IMR-90 (cell line): ENCODE results near the gene SYNE2. TPM values are rescaled to one million over a fixed set of nuclear protein-coding genes. Genes with fewer than 3 reads are reported as not detected.

Experiments used
- ATAC-seq: fragments of 200-7000 bp; cut with Tn5 transposase; 2 replicates; pipeline ENCODE4 v1.9.1; 2020; ENCODE audit warnings: low read depth, mild to moderate bottlenecking, moderate library complexity
- BruUV-seq: library from RNA; stranded (reverse); fragments of 400-500 nt; replicated peaks from 2 replicates; lab custom pipeline; 2021; lab: Mats Ljungman, UMichigan
- CTCF ChIA-PET: fragments of 300-600 bp; formaldehyde crosslinking; extraction: SDS; loops from one replicate; lab custom pipeline; 2021; ENCODE audit warnings: antibody characterized with exemption; lab: Yijun Ruan, JAX
- POLR2A ChIA-PET: fragments of 300-600 bp; sonication (Branson Sonifier 250); formaldehyde crosslinking; loops from one replicate; lab custom pipeline; 2022; ENCODE audit warnings: antibody characterized with exemption; ENCODE audit not compliant: unreplicated experiment; lab: Charles Lee
- DNase-seq: peaks from one replicate; pipeline ENCODE4 v3.0.0; 2013
- H2AFZ ChIP-seq: replicated peaks from 2 replicates; pipeline ENCODE3; 2013; ENCODE audit warnings: low read length, mild to moderate bottlenecking; ENCODE audit not compliant: poor library complexity
- H2AK5ac ChIP-seq: 2 replicates; pipeline ENCODE4 v1.6.1; 2013; ENCODE audit warnings: low read depth, low read length, inconsistent platforms
- H2AK9ac ChIP-seq: replicated peaks from 2 replicates; pipeline ENCODE3; 2013; ENCODE audit warnings: mild to moderate bottlenecking, low read depth, low read length, moderate library complexity; ENCODE audit not compliant: poor library complexity
- H2BK120ac ChIP-seq: 2 replicates; pipeline ENCODE4 v1.6.1; 2013; ENCODE audit warnings: low read depth, low read length, inconsistent platforms
- H2BK15ac ChIP-seq: 3 replicates; pipeline ENCODE4 v1.6.1; 2013; ENCODE audit warnings: low read depth, low read length, inconsistent platforms
- H2BK20ac ChIP-seq: 2 replicates; pipeline ENCODE4 v1.6.1; 2013; ENCODE audit warnings: low read depth, mild to moderate bottlenecking, inconsistent platforms, low read length, moderate library complexity
- H2BK5ac ChIP-seq: 2 replicates; pipeline ENCODE4 v1.6.1; 2013; ENCODE audit warnings: mild to moderate bottlenecking, low read depth, low read length, inconsistent platforms; ENCODE audit not compliant: poor library complexity, severe bottlenecking
- H3K14ac ChIP-seq: replicated peaks from 2 replicates; pipeline ENCODE4 v1.6.1; 2013; ENCODE audit warnings: low read depth, low read length, inconsistent platforms
- H3K18ac ChIP-seq: 2 replicates; pipeline ENCODE4 v1.6.1; 2013; ENCODE audit warnings: low read depth, low read length, control low read depth
- H3K23ac ChIP-seq: 2 replicates; pipeline ENCODE4 v1.6.1; 2013; ENCODE audit warnings: low read depth, low read length, inconsistent platforms
- H3K27ac ChIP-seq: 2 replicates; pipeline ENCODE4 v1.5.1; 2013; ENCODE audit warnings: mild to moderate bottlenecking, control low read depth, low read length; ENCODE audit not compliant: insufficient read depth
- H3K27me3 ChIP-seq: 2 replicates; pipeline ENCODE4 v1.6.1; 2013; ENCODE audit warnings: low read length; ENCODE audit not compliant: control insufficient read depth, insufficient read depth
- H3K36me3 ChIP-seq: 2 replicates; pipeline ENCODE4 v1.6.1; 2013; ENCODE audit warnings: low read length, mixed read lengths; ENCODE audit not compliant: control insufficient read depth, insufficient read depth
- H3K4ac ChIP-seq: 2 replicates; pipeline ENCODE4 v1.6.1; 2013; ENCODE audit warnings: low read depth, low read length, inconsistent platforms
- H3K4me1 ChIP-seq: 2 replicates; pipeline ENCODE4 v1.6.1; 2013; ENCODE audit warnings: low read length, mixed read lengths; ENCODE audit not compliant: control insufficient read depth, insufficient read depth
- H3K4me2 ChIP-seq: 2 replicates; pipeline ENCODE4 v1.6.1; 2013; ENCODE audit warnings: low read depth, mild to moderate bottlenecking, control low read depth, low read length, moderate library complexity
- H3K4me3 ChIP-seq: 2 replicates; pipeline ENCODE4 v1.5.1; 2013; ENCODE audit warnings: low read depth, mild to moderate bottlenecking, control low read depth, low read length, moderate library complexity; ENCODE audit not compliant: insufficient read depth
- H3K56ac ChIP-seq: 2 replicates; pipeline ENCODE4 v1.6.1; 2013; ENCODE audit warnings: low read length, inconsistent platforms; ENCODE audit not compliant: insufficient read depth; ENCODE audit errors: extremely low read depth
- H3K79me1 ChIP-seq, 2 experiments: 2 replicates each; pipeline ENCODE4 v1.6.1; 2013; ENCODE audit warnings: low read length in 2 of 2, inconsistent platforms in 1 of 2, low read depth in 1 of 2
- H3K9ac ChIP-seq: 2 replicates; pipeline ENCODE4 v1.6.1; 2013; ENCODE audit warnings: low read depth, low read length, control low read depth
- H3K9me1 ChIP-seq: 2 replicates; pipeline ENCODE4 v1.6.1; 2013; ENCODE audit warnings: low read length, inconsistent platforms; ENCODE audit not compliant: insufficient read depth
- H3K9me3 ChIP-seq: 2 replicates; pipeline ENCODE4 v1.6.1; 2013; ENCODE audit warnings: low read length; ENCODE audit not compliant: control insufficient read depth, insufficient read depth
- H4K20me1 ChIP-seq: 2 replicates; pipeline ENCODE4 v1.6.1; 2013; ENCODE audit warnings: low read length, inconsistent platforms; ENCODE audit not compliant: insufficient read depth
- H4K5ac ChIP-seq: 2 replicates; pipeline ENCODE4 v1.6.1; 2013; ENCODE audit warnings: mild to moderate bottlenecking, low read depth, low read length, control low read depth
- H4K8ac ChIP-seq, 2 experiments: 2 replicates each; pipeline ENCODE4 v1.6.1; 2013; ENCODE audit warnings: low read depth in 2 of 2, low read length in 2 of 2, control low read depth in 1 of 2, inconsistent platforms in 1 of 2
- H4K91ac ChIP-seq: 2 replicates; pipeline ENCODE4 v1.6.1; 2013; ENCODE audit warnings: low read depth, low read length, inconsistent platforms; ENCODE audit not compliant: insufficient read depth
- BHLHE40 ChIP-seq: fragments of 150-350 bp; IDR thresholded peaks from 2 replicates; pipeline ENCODE4 v1.6.1; 2016; ENCODE audit warnings: mild to moderate bottlenecking, low read depth, low read length
- CEBPB ChIP-seq: IDR thresholded peaks from 2 replicates; pipeline ENCODE4 v1.6.1; 2012; ENCODE audit warnings: low read depth, low read length, improper control_type of control experiment
- CHD1 ChIP-seq: IDR thresholded peaks from 2 replicates; pipeline ENCODE4 v1.6.1; 2012; ENCODE audit warnings: low read depth, low read length, improper control_type of control experiment
- MAZ ChIP-seq: IDR thresholded peaks from 2 replicates; pipeline ENCODE4 v1.6.1; 2012; ENCODE audit warnings: low read depth, mild to moderate bottlenecking, low read length, improper control_type of control experiment, moderate library complexity, borderline replicate concordance
- NFE2L2 ChIP-seq: fragments of 150-350 bp; IDR thresholded peaks from 2 replicates; pipeline ENCODE4 v1.6.1; 2016; ENCODE audit warnings: low read depth, mild to moderate bottlenecking, low read length
- POLR2A ChIP-seq: IDR thresholded peaks from 2 replicates; pipeline ENCODE4 v1.6.1; 2012; ENCODE audit warnings: mild to moderate bottlenecking, low read depth, low read length
- RAD21 ChIP-seq: IDR thresholded peaks from 2 replicates; pipeline ENCODE4 v1.6.1; 2012; ENCODE audit warnings: low read length, improper control_type of control experiment
- RCOR1 ChIP-seq: IDR thresholded peaks from 2 replicates; pipeline ENCODE4 v1.6.1; 2012; ENCODE audit warnings: mild to moderate bottlenecking, low read length, improper control_type of control experiment; ENCODE audit not compliant: insufficient replicate concordance
- SMC3 ChIP-seq: fragments of 150-350 bp; IDR thresholded peaks from 2 replicates; pipeline ENCODE4 v1.6.1; 2016; ENCODE audit warnings: low read depth, mild to moderate bottlenecking, antibody characterized with exemption, low read length, moderate library complexity
- WGBS, 2 experiments: methylation state at CpG; one replicate each; pipeline versions ENCODE4 v1.1.5 to v1.1.7; 2013; ENCODE audit warnings: missing lambda C conversion rate in 2 of 2; ENCODE audit not compliant: insufficient read length in 1 of 2; ENCODE audit errors: extremely low coverage in 2 of 2; 5-methylcytosine and 5-hydroxymethylcytosine counted together
- dilution Hi-C: fragments of 300-500 bp; cut with HindIII; formaldehyde crosslinking; loops from one replicate; pipeline ENCODE4 v1.14.3; 2018; ENCODE audit warnings: low sequenced_read_pairs; ENCODE audit not compliant: unreplicated experiment
- in situ Hi-C: fragments of 300-500 bp; cut with MboI; formaldehyde crosslinking; loops from 3 replicates; pipeline ENCODE4 v1.14.3; 2019; ENCODE audit warnings: low sequenced_read_pairs, inconsistent platforms, mixed read lengths
- intact Hi-C: fragments of 100-400 bp; cut with micrococcal nuclease; formaldehyde crosslinking; loops from 2 replicates; pipeline ENCODE4 v1.10.0; 2022
- polyA plus RNA-seq, 3 experiments: library from polyadenylated mRNA; depleted of rRNA; stranded (reverse); fragments of >200 nt; gene quantifications; 2 replicates each; pipeline ENCODE4 v1.2.3, GENCODE V29; 2012; ENCODE audit warnings: low replicate concordance in 1 of 3
- total RNA-seq: library from RNA; depleted of rRNA; stranded (reverse); fragments of >200 nt; gene quantifications from 2 replicates; pipeline ENCODE4 v1.2.3, GENCODE V29; 2012

The SYNE2 gene
- total and polyA plus RNA-seq, 2 of the 4 experiments (the other 2 are of a cell fraction) = 5.2 to 28.9 TPM

DNA sequence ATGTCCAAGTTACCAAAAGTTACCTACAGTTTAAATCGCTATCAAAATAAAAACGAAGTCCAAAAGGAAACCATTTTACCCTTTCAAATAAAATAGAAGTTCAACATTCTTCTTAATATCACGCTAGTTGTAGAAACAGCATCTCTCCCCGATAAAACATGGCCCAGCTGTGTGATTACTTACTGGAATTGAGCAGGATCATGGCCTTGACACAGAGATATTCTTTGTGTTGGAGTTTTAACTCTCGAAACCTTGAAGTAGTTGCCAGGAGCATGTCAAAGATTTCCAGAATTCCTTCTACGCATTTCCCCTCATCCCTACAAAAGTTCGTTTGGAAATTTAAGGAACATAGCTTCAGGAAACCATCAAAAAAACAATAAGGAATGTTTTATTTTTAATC lies 396.6 kb downstream of the SYNE2 start:
- in situ Hi-C loops = no loop called here
- BruUV-seq = no TSS peak

More for the DNA sequence above, 396.6 kb downstream of the SYNE2 start:
- H3K27me3 ChIP-seq = no peaks in the 10 kb centered on the region
- intact Hi-C loops (no loop called here), dilution Hi-C loops (no loop called here)
- no peak for TF ChIP-seq CHD1
- no peak for TF ChIP-seq SMC3
- TF ChIP-seq BHLHE40 = no peak
- no peak for TF ChIP-seq NFE2L2
- no peak for TF ChIP-seq MAZ
- TF ChIP-seq RAD21 = no peak
- TF ChIP-seq RCOR1 = no peak
- no peak for TF ChIP-seq POLR2A
- TF ChIP-seq CEBPB = no peak
- H3K36me3 ChIP-seq = no peaks in the 10 kb centered on the region
- peaks cover 3% of the 10 kb centered on the region; the same call in 1 of the 2 replicates for H3K4me1 ChIP-seq
- no peak overlapping the region for H3K4me2 ChIP-seq
- no peak overlapping the region for H2BK120ac ChIP-seq
- ChIA-PET CTCF (no interaction called here), POLR2A (no interaction called here)
- H2AK5ac ChIP-seq = no peak overlapping the region
- H3K27ac ChIP-seq = no peak overlapping the region
- H2BK20ac ChIP-seq = no peak overlapping the region
- DNase-seq (no peak), ATAC-seq (no peak)
- no peak overlapping the region for H2AFZ ChIP-seq
- H3K9me1 ChIP-seq = peaks cover 3% of the 10 kb centered on the region; the same call in 1 of the 2 replicates
- H3K4ac ChIP-seq = no peak overlapping the region
- no peak overlapping the region for H3K18ac ChIP-seq
- no peak overlapping the region for H2AK9ac ChIP-seq
- H3K23ac ChIP-seq = no peak overlapping the region
- H3K14ac ChIP-seq = no peak overlapping the region; the same call in 1 of the 2 replicates
- H2BK5ac ChIP-seq = no peak overlapping the region
- no peak overlapping the region for H3K9ac ChIP-seq
- H4K91ac ChIP-seq = no peak overlapping the region
- no peak overlapping the region for H3K4me3 ChIP-seq
- H3K79me1 ChIP-seq = no peaks in the 10 kb centered on the region
- H3K9me3 ChIP-seq = no peaks in the 10 kb centered on the region
- WGBS, 2 experiments = no CpG with 5 or more reads among the region's 7 CpGs
- H4K5ac ChIP-seq = no peak overlapping the region
- H2BK15ac ChIP-seq = no peak overlapping the region
- H4K8ac ChIP-seq = no peak overlapping the region
- H3K56ac ChIP-seq = no peak overlapping the region
- H4K20me1 ChIP-seq = no peaks in the 10 kb centered on the region
